IMR-90 (cell line): Measurements from ENCODE around the gene PRELID3B.

ENCODE experiments used
- BHLHE40 ChIP-seq: fragments of 150-350 bp; IDR thresholded peaks from 2 replicates; pipeline ENCODE4 v1.6.1; 2016; ENCODE audit warnings: mild to moderate bottlenecking, low read depth, low read length
- CEBPB ChIP-seq: IDR thresholded peaks from 2 replicates; pipeline ENCODE4 v1.6.1; 2012; ENCODE audit warnings: low read depth, low read length, improper control_type of control experiment
- CTCF ChIP-seq: conservative IDR thresholded peaks from 2 replicates; pipeline ENCODE4 v1.5.1; 2012; ENCODE audit warnings: mild to moderate bottlenecking, low read depth, low read length, improper control_type of control experiment
- ELK1 ChIP-seq: fragments of 150-350 bp; IDR thresholded peaks from 2 replicates; pipeline ENCODE4 v1.6.1; 2016; ENCODE audit warnings: low read depth, mild to moderate bottlenecking, low read length, moderate library complexity, borderline replicate concordance
- MAFK ChIP-seq: IDR thresholded peaks from 2 replicates; pipeline ENCODE4 v1.6.1; 2012; ENCODE audit warnings: low read depth, low read length, improper control_type of control experiment
- POLR2A ChIP-seq: IDR thresholded peaks from 2 replicates; pipeline ENCODE4 v1.6.1; 2012; ENCODE audit warnings: mild to moderate bottlenecking, low read depth, low read length
- RAD21 ChIP-seq: IDR thresholded peaks from 2 replicates; pipeline ENCODE4 v1.6.1; 2012; ENCODE audit warnings: low read length, improper control_type of control experiment
- RFX5 ChIP-seq: IDR thresholded peaks from 2 replicates; pipeline ENCODE4 v1.8.0; 2012; ENCODE audit warnings: low read depth, mild to moderate bottlenecking, low read length, moderate library complexity
- USF2 ChIP-seq: fragments of 150-350 bp; IDR thresholded peaks from 2 replicates; pipeline ENCODE4 v1.6.1; 2017; ENCODE audit warnings: mild to moderate bottlenecking, antibody characterized with exemption, low read length, low read depth

- TF ChIP-seq CTCF: 0 out of 2 replicates have a peak, but pooled peaks have one; percentile 7
- no peak for TF ChIP-seq POLR2A
- TF ChIP-seq USF2: no peak
- no peak for TF ChIP-seq BHLHE40
- no peak for TF ChIP-seq RAD21
- TF ChIP-seq MAFK: no peak
- TF ChIP-seq RFX5: no peak
- no peak for TF ChIP-seq CEBPB
- no peak for TF ChIP-seq ELK1
These were observed 428 bp upstream of the PRELID3B start for GRCh38 chr20:59042796-59043631.
